IMR-90 (cell line): Measurements from ENCODE around the gene GPA33. TPM values are rescaled to one million over a fixed set of nuclear protein-coding genes. Genes with fewer than 3 reads are reported as not detected.

Source experiments
- ATAC-seq: fragments of 200-7000 bp; cut with Tn5 transposase; 2 replicates; pipeline ENCODE4 v1.9.1; 2020; ENCODE audit warnings: low read depth, mild to moderate bottlenecking, moderate library complexity
- BruUV-seq: library from RNA; stranded (reverse); fragments of 400-500 nt; replicated peaks from 2 replicates; lab custom pipeline; 2021; lab: Mats Ljungman, UMichigan
- CTCF ChIA-PET: fragments of 300-600 bp; formaldehyde crosslinking; extraction: SDS; loops from one replicate; lab custom pipeline; 2021; ENCODE audit warnings: antibody characterized with exemption; lab: Yijun Ruan, JAX
- POLR2A ChIA-PET: fragments of 300-600 bp; sonication (Branson Sonifier 250); formaldehyde crosslinking; loops from one replicate; lab custom pipeline; 2022; ENCODE audit warnings: antibody characterized with exemption; ENCODE audit not compliant: unreplicated experiment; lab: Charles Lee
- DNase-seq: peaks from one replicate; pipeline ENCODE4 v3.0.0; 2013
- H2AFZ ChIP-seq: replicated peaks from 2 replicates; pipeline ENCODE3; 2013; ENCODE audit warnings: low read length, mild to moderate bottlenecking; ENCODE audit not compliant: poor library complexity
- H2AK5ac ChIP-seq: 2 replicates; pipeline ENCODE4 v1.6.1; 2013; ENCODE audit warnings: low read depth, low read length, inconsistent platforms
- H2AK9ac ChIP-seq: replicated peaks from 2 replicates; pipeline ENCODE3; 2013; ENCODE audit warnings: mild to moderate bottlenecking, low read depth, low read length, moderate library complexity; ENCODE audit not compliant: poor library complexity
- H2BK120ac ChIP-seq: 2 replicates; pipeline ENCODE4 v1.6.1; 2013; ENCODE audit warnings: low read depth, low read length, inconsistent platforms
- H2BK15ac ChIP-seq: 3 replicates; pipeline ENCODE4 v1.6.1; 2013; ENCODE audit warnings: low read depth, low read length, inconsistent platforms
- H2BK20ac ChIP-seq: 2 replicates; pipeline ENCODE4 v1.6.1; 2013; ENCODE audit warnings: low read depth, mild to moderate bottlenecking, inconsistent platforms, low read length, moderate library complexity
- H2BK5ac ChIP-seq: 2 replicates; pipeline ENCODE4 v1.6.1; 2013; ENCODE audit warnings: mild to moderate bottlenecking, low read depth, low read length, inconsistent platforms; ENCODE audit not compliant: poor library complexity, severe bottlenecking
- H3K14ac ChIP-seq: replicated peaks from 2 replicates; pipeline ENCODE4 v1.6.1; 2013; ENCODE audit warnings: low read depth, low read length, inconsistent platforms
- H3K18ac ChIP-seq: 2 replicates; pipeline ENCODE4 v1.6.1; 2013; ENCODE audit warnings: low read depth, low read length, control low read depth
- H3K23ac ChIP-seq: 2 replicates; pipeline ENCODE4 v1.6.1; 2013; ENCODE audit warnings: low read depth, low read length, inconsistent platforms
- H3K27ac ChIP-seq: 2 replicates; pipeline ENCODE4 v1.5.1; 2013; ENCODE audit warnings: mild to moderate bottlenecking, control low read depth, low read length; ENCODE audit not compliant: insufficient read depth
- H3K27me3 ChIP-seq: 2 replicates; pipeline ENCODE4 v1.6.1; 2013; ENCODE audit warnings: low read length; ENCODE audit not compliant: control insufficient read depth, insufficient read depth
- H3K36me3 ChIP-seq: 2 replicates; pipeline ENCODE4 v1.6.1; 2013; ENCODE audit warnings: low read length, mixed read lengths; ENCODE audit not compliant: control insufficient read depth, insufficient read depth
- H3K4ac ChIP-seq: 2 replicates; pipeline ENCODE4 v1.6.1; 2013; ENCODE audit warnings: low read depth, low read length, inconsistent platforms
- H3K4me1 ChIP-seq: 2 replicates; pipeline ENCODE4 v1.6.1; 2013; ENCODE audit warnings: low read length, mixed read lengths; ENCODE audit not compliant: control insufficient read depth, insufficient read depth
- H3K4me2 ChIP-seq: 2 replicates; pipeline ENCODE4 v1.6.1; 2013; ENCODE audit warnings: low read depth, mild to moderate bottlenecking, control low read depth, low read length, moderate library complexity
- H3K4me3 ChIP-seq: 2 replicates; pipeline ENCODE4 v1.5.1; 2013; ENCODE audit warnings: low read depth, mild to moderate bottlenecking, control low read depth, low read length, moderate library complexity; ENCODE audit not compliant: insufficient read depth
- H3K56ac ChIP-seq: 2 replicates; pipeline ENCODE4 v1.6.1; 2013; ENCODE audit warnings: low read length, inconsistent platforms; ENCODE audit not compliant: insufficient read depth; ENCODE audit errors: extremely low read depth
- H3K79me1 ChIP-seq, 2 experiments: 2 replicates each; pipeline ENCODE4 v1.6.1; 2013; ENCODE audit warnings: low read length in 2 of 2, inconsistent platforms in 1 of 2, low read depth in 1 of 2
- H3K9ac ChIP-seq: 2 replicates; pipeline ENCODE4 v1.6.1; 2013; ENCODE audit warnings: low read depth, low read length, control low read depth
- H3K9me1 ChIP-seq: 2 replicates; pipeline ENCODE4 v1.6.1; 2013; ENCODE audit warnings: low read length, inconsistent platforms; ENCODE audit not compliant: insufficient read depth
- H3K9me3 ChIP-seq: 2 replicates; pipeline ENCODE4 v1.6.1; 2013; ENCODE audit warnings: low read length; ENCODE audit not compliant: control insufficient read depth, insufficient read depth
- H4K20me1 ChIP-seq: 2 replicates; pipeline ENCODE4 v1.6.1; 2013; ENCODE audit warnings: low read length, inconsistent platforms; ENCODE audit not compliant: insufficient read depth
- H4K5ac ChIP-seq: 2 replicates; pipeline ENCODE4 v1.6.1; 2013; ENCODE audit warnings: mild to moderate bottlenecking, low read depth, low read length, control low read depth
- H4K8ac ChIP-seq, 2 experiments: 2 replicates each; pipeline ENCODE4 v1.6.1; 2013; ENCODE audit warnings: low read depth in 2 of 2, low read length in 2 of 2, control low read depth in 1 of 2, inconsistent platforms in 1 of 2
- H4K91ac ChIP-seq: 2 replicates; pipeline ENCODE4 v1.6.1; 2013; ENCODE audit warnings: low read depth, low read length, inconsistent platforms; ENCODE audit not compliant: insufficient read depth
- BHLHE40 ChIP-seq: fragments of 150-350 bp; IDR thresholded peaks from 2 replicates; pipeline ENCODE4 v1.6.1; 2016; ENCODE audit warnings: mild to moderate bottlenecking, low read depth, low read length
- CEBPB ChIP-seq: IDR thresholded peaks from 2 replicates; pipeline ENCODE4 v1.6.1; 2012; ENCODE audit warnings: low read depth, low read length, improper control_type of control experiment
- CHD1 ChIP-seq: IDR thresholded peaks from 2 replicates; pipeline ENCODE4 v1.6.1; 2012; ENCODE audit warnings: low read depth, low read length, improper control_type of control experiment
- ELK1 ChIP-seq: fragments of 150-350 bp; IDR thresholded peaks from 2 replicates; pipeline ENCODE4 v1.6.1; 2016; ENCODE audit warnings: low read depth, mild to moderate bottlenecking, low read length, moderate library complexity, borderline replicate concordance
- FOS ChIP-seq: fragments of 150-350 bp; IDR thresholded peaks from 2 replicates; pipeline ENCODE4 v1.6.1; 2016; ENCODE audit warnings: low read depth, low read length
- MAFK ChIP-seq: IDR thresholded peaks from 2 replicates; pipeline ENCODE4 v1.6.1; 2012; ENCODE audit warnings: low read depth, low read length, improper control_type of control experiment
- MAZ ChIP-seq: IDR thresholded peaks from 2 replicates; pipeline ENCODE4 v1.6.1; 2012; ENCODE audit warnings: low read depth, mild to moderate bottlenecking, low read length, improper control_type of control experiment, moderate library complexity, borderline replicate concordance
- MXI1 ChIP-seq: IDR thresholded peaks from 2 replicates; pipeline ENCODE4 v1.6.1; 2012; ENCODE audit warnings: low read depth, mild to moderate bottlenecking, low read length, moderate library complexity, borderline replicate concordance
- NFE2L2 ChIP-seq: fragments of 150-350 bp; IDR thresholded peaks from 2 replicates; pipeline ENCODE4 v1.6.1; 2016; ENCODE audit warnings: low read depth, mild to moderate bottlenecking, low read length
- POLR2A ChIP-seq: IDR thresholded peaks from 2 replicates; pipeline ENCODE4 v1.6.1; 2012; ENCODE audit warnings: mild to moderate bottlenecking, low read depth, low read length
- RCOR1 ChIP-seq: IDR thresholded peaks from 2 replicates; pipeline ENCODE4 v1.6.1; 2012; ENCODE audit warnings: mild to moderate bottlenecking, low read length, improper control_type of control experiment; ENCODE audit not compliant: insufficient replicate concordance
- RFX5 ChIP-seq: IDR thresholded peaks from 2 replicates; pipeline ENCODE4 v1.8.0; 2012; ENCODE audit warnings: low read depth, mild to moderate bottlenecking, low read length, moderate library complexity
- SMC3 ChIP-seq: fragments of 150-350 bp; IDR thresholded peaks from 2 replicates; pipeline ENCODE4 v1.6.1; 2016; ENCODE audit warnings: low read depth, mild to moderate bottlenecking, antibody characterized with exemption, low read length, moderate library complexity
- WGBS, 2 experiments: methylation state at CpG; one replicate each; pipeline versions ENCODE4 v1.1.5 to v1.1.7; 2013; ENCODE audit warnings: missing lambda C conversion rate in 2 of 2; ENCODE audit not compliant: insufficient read length in 1 of 2; ENCODE audit errors: extremely low coverage in 2 of 2; 5-methylcytosine and 5-hydroxymethylcytosine counted together
- dilution Hi-C: fragments of 300-500 bp; cut with HindIII; formaldehyde crosslinking; loops from one replicate; pipeline ENCODE4 v1.14.3; 2018; ENCODE audit warnings: low sequenced_read_pairs; ENCODE audit not compliant: unreplicated experiment
- in situ Hi-C: fragments of 300-500 bp; cut with MboI; formaldehyde crosslinking; loops from 3 replicates; pipeline ENCODE4 v1.14.3; 2019; ENCODE audit warnings: low sequenced_read_pairs, inconsistent platforms, mixed read lengths
- intact Hi-C: fragments of 100-400 bp; cut with micrococcal nuclease; formaldehyde crosslinking; loops from 2 replicates; pipeline ENCODE4 v1.10.0; 2022
- polyA plus RNA-seq, 3 experiments: library from polyadenylated mRNA; depleted of rRNA; stranded (reverse); fragments of >200 nt; gene quantifications; 2 replicates each; pipeline ENCODE4 v1.2.3, GENCODE V29; 2012; ENCODE audit warnings: low replicate concordance in 1 of 3
- total RNA-seq: library from RNA; depleted of rRNA; stranded (reverse); fragments of >200 nt; gene quantifications from 2 replicates; pipeline ENCODE4 v1.2.3, GENCODE V29; 2012
- TF ChIP-seq, protein P1 (sequence below): conservative IDR thresholded peaks from 2 replicates; pipeline ENCODE4 v1.5.1; 2012; ENCODE audit warnings: mild to moderate bottlenecking, low read depth, low read length, improper control_type of control experiment
- TF ChIP-seq, protein P2 (sequence below): fragments of 150-350 bp; IDR thresholded peaks from 2 replicates; pipeline ENCODE4 v1.6.1; 2017; ENCODE audit warnings: mild to moderate bottlenecking, antibody characterized with exemption, low read length, low read depth

The GPA33 gene
- total and polyA plus RNA-seq, 2 of the 4 experiments (the other 2 are of a cell fraction): not detected

GRCh38 chr1:167135281-167135840 lies 45.2 kb upstream of the GPA33 start:
- no peak overlapping the region for H2AK5ac ChIP-seq
- H4K5ac ChIP-seq: no peak overlapping the region
- POLR2A ChIA-PET: no interaction called here
- H2BK15ac ChIP-seq: no peak overlapping the region
- H3K4me3 ChIP-seq: no peak overlapping the region
- no peak overlapping the region for H3K4ac ChIP-seq
- no peak overlapping the region for H3K27ac ChIP-seq
- no peak overlapping the region for H2BK120ac ChIP-seq
- no peaks in the 10 kb centered on the region for H4K20me1 ChIP-seq
- H3K18ac ChIP-seq: no peak overlapping the region
- no peaks in the 10 kb centered on the region for H3K9me1 ChIP-seq
- intact Hi-C loops: no loop called here
- H3K36me3 ChIP-seq: no peaks in the 10 kb centered on the region
- TF ChIP-seq CHD1 (no peak), CEBPB (no peak), ELK1 (no peak), MXI1 (no peak), RCOR1 (no peak), POLR2A (no peak), SMC3 (no peak), BHLHE40 (no peak), MAFK (no peak), MAZ (no peak), FOS (no peak), NFE2L2 (no peak), RFX5 (no peak)
- TF ChIP-seq, protein P1, sequence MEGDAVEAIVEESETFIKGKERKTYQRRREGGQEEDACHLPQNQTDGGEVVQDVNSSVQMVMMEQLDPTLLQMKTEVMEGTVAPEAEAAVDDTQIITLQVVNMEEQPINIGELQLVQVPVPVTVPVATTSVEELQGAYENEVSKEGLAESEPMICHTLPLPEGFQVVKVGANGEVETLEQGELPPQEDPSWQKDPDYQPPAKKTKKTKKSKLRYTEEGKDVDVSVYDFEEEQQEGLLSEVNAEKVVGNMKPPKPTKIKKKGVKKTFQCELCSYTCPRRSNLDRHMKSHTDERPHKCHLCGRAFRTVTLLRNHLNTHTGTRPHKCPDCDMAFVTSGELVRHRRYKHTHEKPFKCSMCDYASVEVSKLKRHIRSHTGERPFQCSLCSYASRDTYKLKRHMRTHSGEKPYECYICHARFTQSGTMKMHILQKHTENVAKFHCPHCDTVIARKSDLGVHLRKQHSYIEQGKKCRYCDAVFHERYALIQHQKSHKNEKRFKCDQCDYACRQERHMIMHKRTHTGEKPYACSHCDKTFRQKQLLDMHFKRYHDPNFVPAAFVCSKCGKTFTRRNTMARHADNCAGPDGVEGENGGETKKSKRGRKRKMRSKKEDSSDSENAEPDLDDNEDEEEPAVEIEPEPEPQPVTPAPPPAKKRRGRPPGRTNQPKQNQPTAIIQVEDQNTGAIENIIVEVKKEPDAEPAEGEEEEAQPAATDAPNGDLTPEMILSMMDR: no peak
- TF ChIP-seq, protein P2, sequence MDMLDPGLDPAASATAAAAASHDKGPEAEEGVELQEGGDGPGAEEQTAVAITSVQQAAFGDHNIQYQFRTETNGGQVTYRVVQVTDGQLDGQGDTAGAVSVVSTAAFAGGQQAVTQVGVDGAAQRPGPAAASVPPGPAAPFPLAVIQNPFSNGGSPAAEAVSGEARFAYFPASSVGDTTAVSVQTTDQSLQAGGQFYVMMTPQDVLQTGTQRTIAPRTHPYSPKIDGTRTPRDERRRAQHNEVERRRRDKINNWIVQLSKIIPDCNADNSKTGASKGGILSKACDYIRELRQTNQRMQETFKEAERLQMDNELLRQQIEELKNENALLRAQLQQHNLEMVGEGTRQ: no peak
- H3K56ac ChIP-seq: no peak overlapping the region
- H3K79me1 ChIP-seq: no peaks in the 10 kb centered on the region
- dilution Hi-C loops: no loop called here
- no peak overlapping the region for H4K8ac ChIP-seq
- no peak overlapping the region for H2AFZ ChIP-seq
- no peak overlapping the region for H3K9ac ChIP-seq
- no CpG with 5 or more reads among the region's 4 CpGs for WGBS, 2 experiments
- DNase-seq (no peak), ATAC-seq (no peak)
- BruUV-seq: no TSS peak
- H3K23ac ChIP-seq: no peak overlapping the region
- no peak overlapping the region for H2AK9ac ChIP-seq
- no peak overlapping the region for H4K91ac ChIP-seq
- H2BK20ac ChIP-seq: no peak overlapping the region
- H2BK5ac ChIP-seq: no peak overlapping the region
- no peak overlapping the region for H3K4me2 ChIP-seq
- in situ Hi-C loops: no loop called here
- peaks cover 3% of the 10 kb centered on the region; the same call in 1 of the 2 replicates for H3K27me3 ChIP-seq
- CTCF ChIA-PET: interaction anchor here (0.7 kb wide), 1 partner anchor 11 kb away, joined by 6 read pairs; no protein-coding TSS in a partner anchor
- H3K14ac ChIP-seq: no peak overlapping the region
- no peaks in the 10 kb centered on the region for H3K9me3 ChIP-seq
- no peaks in the 10 kb centered on the region for H3K4me1 ChIP-seq
